BLaER1 (cell line): ENCODE results near the gene PI4KA.
"Not testable (repeated sequence)": the region's sequence is repeated elsewhere in the genome, so short reads cannot be mapped to it uniquely, and the experiment has no call there.

ENCODE experiments used
- H3K27ac ChIP-seq: shearing (Covaris generic); formaldehyde crosslinking; 2 replicates; pipeline ENCODE4 v1.8.1; 2022
- H3K27me3 ChIP-seq: shearing (Covaris generic); formaldehyde crosslinking; 2 replicates; pipeline ENCODE4 v1.8.1; 2022
- H3K36me3 ChIP-seq: shearing (Covaris generic); formaldehyde crosslinking; 2 replicates; pipeline ENCODE4 v1.8.1; 2022
- H3K4me1 ChIP-seq: shearing (Covaris generic); formaldehyde crosslinking; 2 replicates; pipeline ENCODE4 v1.8.1; 2022
- H3K4me2 ChIP-seq: shearing (Covaris generic); formaldehyde crosslinking; 2 replicates; pipeline ENCODE4 v1.8.1; 2022
- H3K4me3 ChIP-seq: shearing (Covaris generic); formaldehyde crosslinking; 2 replicates; pipeline ENCODE4 v1.8.1; 2022
- H3K9ac ChIP-seq: shearing (Covaris generic); formaldehyde crosslinking; 2 replicates; pipeline ENCODE4 v1.8.1; 2022
- H3K9me3 ChIP-seq: shearing (Covaris generic); formaldehyde crosslinking; 2 replicates; pipeline ENCODE4 v1.8.1; 2022
- H4K20me1 ChIP-seq: shearing (Covaris generic); formaldehyde crosslinking; 2 replicates; pipeline ENCODE4 v1.8.1; 2022
- Cebpa-rat ChIP-seq: shearing (Covaris generic); IDR thresholded peaks from 2 replicates; pipeline ENCODE4 v1.8.1; 2022

PI4KA gene

DNA sequence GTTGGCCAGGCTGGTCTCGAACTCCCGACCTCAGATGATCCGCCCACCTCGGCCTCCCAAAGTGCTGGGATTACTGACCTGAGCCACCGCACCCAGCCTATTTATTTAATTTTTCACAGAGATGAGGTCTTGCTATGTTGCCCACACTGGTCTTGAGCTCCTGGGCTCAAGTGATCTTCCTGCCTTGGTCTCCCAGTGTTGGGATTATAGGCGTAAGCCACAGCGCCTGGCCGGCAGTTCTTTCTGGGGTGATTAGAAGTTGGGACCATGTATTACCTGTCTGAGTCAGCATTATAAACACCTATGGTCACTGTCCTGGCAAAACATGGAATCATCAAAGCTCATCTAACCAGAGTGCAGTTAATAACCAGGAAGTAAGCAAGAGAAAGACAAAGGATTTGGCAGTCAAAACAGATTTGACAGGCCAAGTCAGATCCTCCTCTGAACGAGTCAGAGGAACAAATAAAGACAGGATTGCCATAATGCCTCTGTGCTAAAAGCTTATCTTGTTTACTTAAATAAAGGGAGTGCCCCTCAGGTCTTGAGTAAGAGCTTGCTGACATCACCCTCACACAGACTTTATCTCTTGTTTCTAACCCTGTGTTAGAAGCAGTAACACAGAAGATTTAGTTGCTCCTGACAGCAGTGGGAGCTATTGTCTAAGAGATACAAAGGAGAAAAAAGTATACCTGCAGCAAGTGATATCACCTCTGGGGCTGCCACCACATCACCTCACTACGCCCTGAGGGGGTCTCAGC is 81.0 kb downstream of the PI4KA start:
- TF ChIP-seq Cebpa-rat = no peak
- H3K9ac ChIP-seq = no peak overlapping the region
- H3K4me2 ChIP-seq = no peak overlapping the region
- no peaks in the 10 kb centered on the region for H4K20me1 ChIP-seq
- no peak overlapping the region for H3K27ac ChIP-seq
- H3K9me3 ChIP-seq = no peaks in the 10 kb centered on the region
- no peaks in the 10 kb centered on the region for H3K27me3 ChIP-seq
- peaks cover 42% of the 10 kb centered on the region for H3K36me3 ChIP-seq
- peaks cover 76% of the 10 kb centered on the region for H3K4me1 ChIP-seq
- H3K4me3 ChIP-seq = no peak overlapping the region

GRCh38 chr22:20776624-20777405 is 81.8 kb downstream of the PI4KA start:
- H3K27ac ChIP-seq = no peak overlapping the region
- no peak for TF ChIP-seq Cebpa-rat
- no peak overlapping the region for H3K9ac ChIP-seq
- peaks cover 39% of the 10 kb centered on the region for H3K36me3 ChIP-seq
- H3K4me2 ChIP-seq = no peak overlapping the region
- H3K4me3 ChIP-seq = no peak overlapping the region
- no peaks in the 10 kb centered on the region for H3K27me3 ChIP-seq
- H3K9me3 ChIP-seq = no peaks in the 10 kb centered on the region
- H3K4me1 ChIP-seq = peaks cover 68% of the 10 kb centered on the region
- no peaks in the 10 kb centered on the region for H4K20me1 ChIP-seq

DNA sequence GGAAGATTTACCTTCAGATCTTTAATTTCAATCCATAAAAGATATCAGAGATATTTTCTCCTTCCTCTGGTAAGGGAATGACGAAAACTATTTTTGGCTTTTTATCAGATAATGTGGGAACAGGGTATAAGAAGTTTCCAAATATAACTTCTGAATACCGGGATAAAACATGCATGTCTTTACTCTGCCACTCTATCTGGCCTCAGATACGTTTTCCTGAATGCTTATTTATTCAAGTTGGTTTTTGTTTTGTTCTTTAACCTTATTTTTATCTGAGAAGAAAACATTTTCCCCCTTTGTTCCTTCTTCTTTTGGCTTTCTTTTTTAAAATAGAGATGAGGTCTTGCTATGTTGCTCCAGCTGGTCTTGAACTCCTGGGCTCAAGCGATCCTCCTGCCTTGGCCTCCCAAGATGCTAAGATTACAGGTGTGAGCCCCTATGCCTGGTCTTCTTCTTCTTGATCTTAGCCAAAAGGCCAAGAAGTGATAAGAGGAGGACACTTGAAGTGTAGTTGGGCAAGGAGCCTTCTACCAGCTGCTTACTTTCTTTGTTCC is 83.2 kb downstream of the PI4KA start:
- no peak for TF ChIP-seq Cebpa-rat
- Histone ChIP-seq H3K9ac (no peak overlapping the region), H3K4me1 (peaks cover 63% of the 10 kb centered on the region), H3K9me3 (no peaks in the 10 kb centered on the region), H3K27me3 (no peaks in the 10 kb centered on the region), H3K27ac (peak overlapping the region; percentile 24; the same call in 1 of the 2 replicates), H3K4me3 (no peak overlapping the region), H4K20me1 (no peaks in the 10 kb centered on the region), H3K4me2 (peak overlapping the region; percentile 57), H3K36me3 (peaks cover 36% of the 10 kb centered on the region)

GRCh38 chr22:20774882-20775281 is 83.7 kb downstream of the PI4KA start:
- 0 out of 2 replicates have a peak overlapping the region, but pooled peaks have one; percentile 4 for H3K27ac ChIP-seq
- H3K27me3 ChIP-seq = no peaks in the 10 kb centered on the region
- peak overlapping the region; percentile 57 for H3K4me2 ChIP-seq
- H3K9ac ChIP-seq = no peak overlapping the region
- H3K36me3 ChIP-seq = peaks cover 31% of the 10 kb centered on the region
- H3K9me3 ChIP-seq = no peaks in the 10 kb centered on the region
- TF ChIP-seq Cebpa-rat = no peak
- H3K4me1 ChIP-seq = peaks cover 66% of the 10 kb centered on the region
- no peak overlapping the region for H3K4me3 ChIP-seq
- H4K20me1 ChIP-seq = no peaks in the 10 kb centered on the region

DNA sequence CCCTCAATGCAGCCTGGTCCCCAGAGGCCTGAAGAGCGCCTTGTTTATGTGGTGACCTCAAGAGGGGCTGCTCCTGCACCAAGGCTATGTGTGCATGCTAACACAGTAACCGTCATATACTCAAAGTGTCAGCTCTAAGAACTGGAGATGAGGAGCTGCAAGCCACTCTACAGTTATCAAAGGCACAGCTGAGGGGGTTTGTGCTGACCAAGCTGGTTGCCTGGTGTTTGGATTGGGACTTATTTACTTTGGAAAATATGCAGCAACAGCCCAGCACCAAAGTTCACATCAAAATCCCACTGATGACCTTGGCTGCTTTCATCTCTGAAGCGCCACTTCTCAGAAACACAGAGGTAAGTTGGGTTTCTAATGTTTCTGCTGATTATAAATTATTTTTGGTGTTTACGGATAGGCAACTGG is 84.8 kb downstream of the PI4KA start, which contains the start of gene SERPIND1:
Gene SERPIND1 (plus strand): TSS at position 321 of the 420 bp plus-strand sequence. CDS start 5,200 bp downstream, outside the sequence.
- TF ChIP-seq Cebpa-rat = no peak
- Histone ChIP-seq H3K4me3 (no peak within 1 kb of the TSS), H3K9ac (peak within 1 kb of the TSS; percentile 32; the same call in 1 of the 2 replicates), H3K27me3 (no peaks in the 10 kb centered on the region), H3K9me3 (no peaks in the 10 kb centered on the region), H3K4me2 (peak within 1 kb of the TSS; percentile 57), H3K27ac (peak within 1 kb of the TSS; percentile 4; the same call in 1 of the 2 replicates), H3K36me3 (peaks cover 20% of the 10 kb centered on the region), H4K20me1 (no peaks in the 10 kb centered on the region), H3K4me1 (peaks cover 66% of the 10 kb centered on the region)

DNA sequence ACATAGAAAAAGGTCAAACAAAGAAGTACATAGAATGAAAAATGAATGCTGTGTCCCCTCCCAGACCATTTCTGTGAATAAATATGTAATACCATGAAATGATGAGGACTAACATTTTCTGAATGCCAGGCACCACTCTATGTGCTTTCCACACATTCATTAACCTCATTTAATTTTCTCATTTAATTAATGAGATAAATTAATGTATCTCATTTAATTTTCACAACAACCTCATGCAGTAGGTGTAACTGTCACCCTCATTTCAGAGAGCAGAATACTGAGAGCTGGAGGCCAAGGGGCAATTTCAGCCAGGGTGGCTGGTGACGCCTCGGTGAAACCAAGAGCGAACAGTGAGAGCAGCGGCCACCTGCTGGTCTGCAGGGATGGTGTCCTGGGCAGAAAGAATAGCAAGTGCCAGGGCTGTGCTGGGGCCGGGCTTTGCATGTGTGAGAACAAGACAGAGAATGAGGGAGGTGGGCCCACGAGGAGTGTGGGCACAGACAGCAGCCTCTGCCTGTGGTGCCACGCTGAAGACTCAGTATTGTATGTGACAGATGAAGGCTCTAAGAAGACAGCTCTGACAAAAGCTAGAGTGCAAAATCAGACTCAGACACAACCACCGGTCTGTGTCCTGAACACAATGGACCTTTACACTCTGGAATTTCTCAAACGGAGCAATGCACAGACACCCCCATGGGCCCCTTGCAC is 86.5 kb downstream of the PI4KA start:
- H3K4me2 ChIP-seq = no peak overlapping the region
- no peak overlapping the region for H3K27ac ChIP-seq
- peaks cover 20% of the 10 kb centered on the region for H3K36me3 ChIP-seq
- H4K20me1 ChIP-seq = no peaks in the 10 kb centered on the region
- no peak for TF ChIP-seq Cebpa-rat
- H3K27me3 ChIP-seq = no peaks in the 10 kb centered on the region
- no peaks in the 10 kb centered on the region for H3K9me3 ChIP-seq
- no peak overlapping the region for H3K9ac ChIP-seq
- H3K4me1 ChIP-seq = peaks cover 63% of the 10 kb centered on the region
- no peak overlapping the region for H3K4me3 ChIP-seq

DNA sequence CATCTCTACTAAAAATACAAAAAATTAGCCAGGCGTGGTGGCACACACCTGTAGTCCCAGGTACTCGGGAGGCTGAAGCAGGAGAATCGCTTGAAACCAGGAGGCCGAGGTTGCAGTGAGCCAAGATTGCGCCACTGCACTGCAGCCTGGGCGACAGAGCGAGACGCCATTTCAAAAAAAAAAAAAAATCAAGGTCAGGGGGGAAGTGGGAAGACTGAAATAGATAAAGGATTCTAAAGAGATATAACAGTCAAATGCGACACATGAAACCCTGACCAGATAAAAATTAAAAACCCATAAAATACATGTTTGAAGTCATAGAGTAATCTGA is 89.2 kb downstream of the PI4KA start:
- Histone ChIP-seq H3K4me2 (peak overlapping the region; percentile 38), H3K27ac (peak overlapping the region; percentile 51), H3K36me3 (peaks cover 41% of the 10 kb centered on the region), H3K4me1 (peaks cover 40% of the 10 kb centered on the region)
- H3K9me3 ChIP-seq, H3K9ac ChIP-seq, H3K4me3 ChIP-seq, H4K20me1 ChIP-seq, H3K27me3 ChIP-seq: not testable (repeated sequence)
- peak; percentile 85 for TF ChIP-seq Cebpa-rat

DNA sequence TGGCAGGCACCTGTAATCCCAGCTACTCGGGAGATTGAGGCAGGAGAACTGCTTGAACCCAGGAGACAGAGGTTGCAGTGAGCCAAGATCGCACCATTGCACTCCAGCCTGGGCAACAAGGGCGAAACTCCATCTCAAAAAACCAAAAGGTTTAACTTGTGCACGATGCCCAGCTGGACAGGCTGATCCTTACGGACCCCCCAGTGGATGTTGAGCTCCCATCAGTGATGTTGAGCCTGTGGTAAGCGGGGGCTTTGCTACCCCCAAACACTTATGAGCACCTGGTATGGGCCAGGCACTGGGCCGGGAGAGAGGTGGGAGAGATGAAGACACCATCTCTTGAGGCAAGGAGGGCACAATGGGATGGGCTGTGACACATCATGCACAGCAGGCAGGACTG is 92.1 kb downstream of the PI4KA start:
- Histone ChIP-seq H3K27ac (no peak overlapping the region), H3K4me2 (no peak overlapping the region), H3K9ac (no peak overlapping the region), H4K20me1 (no peaks in the 10 kb centered on the region), H3K27me3 (no peaks in the 10 kb centered on the region), H3K9me3 (no peaks in the 10 kb centered on the region), H3K4me3 (no peak overlapping the region), H3K36me3 (peaks cover 65% of the 10 kb centered on the region), H3K4me1 (peaks cover 23% of the 10 kb centered on the region)
- no peak for TF ChIP-seq Cebpa-rat

DNA sequence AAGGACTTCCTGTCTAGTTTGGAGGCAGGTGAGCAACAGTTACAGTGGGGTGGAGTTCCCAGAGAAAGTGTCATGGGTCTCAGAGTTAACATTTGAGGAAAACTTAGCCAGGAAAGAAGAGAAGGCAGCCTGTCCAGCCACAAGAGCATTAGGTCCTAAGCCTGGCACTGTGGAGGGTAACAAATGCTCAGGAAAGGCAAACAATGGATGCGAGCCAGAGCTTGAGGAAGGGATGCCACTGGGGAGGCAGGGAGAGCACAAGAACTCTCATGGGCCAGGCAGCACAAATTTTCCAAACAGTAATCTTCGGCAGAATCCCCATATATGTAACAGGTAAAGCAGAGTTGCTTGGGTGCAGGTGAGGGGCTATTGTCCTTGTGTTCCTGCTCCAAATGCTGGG is 92.7 kb downstream of the PI4KA start:
- Histone ChIP-seq H3K4me1 (peaks cover 23% of the 10 kb centered on the region), H3K27me3 (no peaks in the 10 kb centered on the region), H3K4me3 (no peak overlapping the region), H3K9me3 (no peaks in the 10 kb centered on the region), H3K27ac (no peak overlapping the region), H4K20me1 (no peaks in the 10 kb centered on the region), H3K9ac (no peak overlapping the region), H3K4me2 (no peak overlapping the region), H3K36me3 (peaks cover 67% of the 10 kb centered on the region)
- no peak for TF ChIP-seq Cebpa-rat
